HG03565 (cell line): Measurements from ENCODE around the gene CHST11.
"Not testable (repeated sequence)": the region's sequence is repeated elsewhere in the genome, so short reads cannot be mapped to it uniquely, and the experiment has no call there.

ENCODE experiments used
- ATAC-seq: cut with Tn5 transposase; IDR thresholded peaks from one replicate; pipeline ENCODE4 v1.9.1; 2021; ENCODE audit warnings: mild to moderate bottlenecking, moderate library complexity; ENCODE audit not compliant: unreplicated experiment

Gene CHST11

DNA sequence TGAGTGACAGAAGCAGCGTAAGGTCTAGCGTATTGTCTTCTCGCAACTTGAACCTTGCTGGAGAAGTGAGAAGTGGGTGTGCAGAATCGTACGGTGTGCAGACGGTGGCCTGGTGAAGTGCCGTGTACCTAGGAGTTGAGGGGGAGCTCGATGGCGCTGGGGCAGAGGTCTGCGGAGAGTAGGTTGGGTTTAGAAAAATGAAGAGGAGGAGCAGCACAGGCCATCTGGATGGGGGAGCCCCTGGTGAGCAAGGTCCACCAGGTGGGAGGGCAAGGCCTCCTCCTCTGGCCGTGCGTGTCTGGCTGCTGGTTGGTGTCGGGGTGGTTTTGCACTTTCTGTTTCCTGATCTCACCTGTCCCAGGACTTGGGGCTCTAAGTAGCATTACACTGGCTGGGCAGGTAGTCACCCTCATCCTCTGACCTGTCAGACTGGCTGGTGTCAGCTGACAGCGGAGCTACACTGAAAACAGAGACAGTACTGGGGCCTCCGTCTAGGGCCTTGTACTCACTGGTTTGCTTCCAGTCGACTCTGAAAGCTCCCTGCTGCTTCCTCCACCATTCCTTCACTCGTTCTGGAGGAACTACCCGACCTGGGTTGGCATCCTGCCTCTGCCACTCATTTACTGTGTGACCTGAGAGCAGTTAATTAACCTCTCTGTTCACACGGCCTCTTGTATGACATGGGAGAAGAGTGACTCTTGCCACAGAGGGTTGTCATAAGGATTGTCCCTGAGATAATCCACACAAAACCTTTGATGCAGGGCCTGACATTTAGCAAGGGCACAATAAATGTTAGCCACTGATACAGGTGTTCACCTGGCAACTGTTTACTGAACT is 273.1 kb downstream of the CHST11 start:
- no peak for ATAC-seq

DNA sequence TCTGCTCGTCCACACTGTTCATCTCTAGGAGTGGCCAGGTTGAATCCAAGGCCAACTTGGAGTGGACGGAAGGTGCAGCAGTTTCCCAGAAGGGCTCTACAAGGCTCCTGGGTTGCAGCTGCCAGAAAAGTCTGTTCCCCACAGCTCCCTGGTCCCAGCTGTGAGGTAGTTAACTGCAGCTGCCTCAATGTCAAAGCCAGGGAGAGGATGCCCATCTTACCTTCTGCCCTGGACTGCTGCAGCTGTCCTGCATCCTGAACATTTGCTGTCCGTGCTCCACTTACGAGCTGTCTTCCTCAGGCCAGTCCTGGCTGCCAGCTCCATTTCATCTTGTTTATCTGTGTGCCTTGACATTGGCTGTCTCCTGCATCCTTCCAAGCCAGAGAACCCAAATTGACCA is 274.0 kb downstream of the CHST11 start:
- no peak for ATAC-seq

DNA sequence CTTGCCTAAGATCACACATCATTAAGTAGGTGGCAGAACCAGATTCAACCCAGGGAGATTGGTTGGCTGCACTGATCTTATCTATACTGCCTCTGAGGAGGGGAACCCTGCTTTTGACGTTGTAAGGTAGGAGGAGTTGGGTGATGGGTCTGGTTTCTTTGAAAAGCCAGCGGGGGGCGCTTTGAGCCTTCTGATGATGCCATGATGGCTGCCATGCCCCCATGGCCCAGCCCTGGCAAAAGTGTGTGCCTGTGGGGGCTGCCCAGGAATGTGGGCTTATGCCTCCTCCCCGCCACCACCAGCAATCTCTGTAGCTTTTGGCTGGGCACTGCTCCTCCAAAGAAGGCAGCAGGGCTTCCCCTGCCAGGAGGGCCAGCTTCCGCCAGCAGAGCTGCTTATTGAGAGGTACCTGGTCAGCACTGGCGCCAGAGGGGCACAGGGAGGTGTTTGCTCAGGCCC is 277.0 kb downstream of the CHST11 start:
- ATAC-seq: no peak

DNA sequence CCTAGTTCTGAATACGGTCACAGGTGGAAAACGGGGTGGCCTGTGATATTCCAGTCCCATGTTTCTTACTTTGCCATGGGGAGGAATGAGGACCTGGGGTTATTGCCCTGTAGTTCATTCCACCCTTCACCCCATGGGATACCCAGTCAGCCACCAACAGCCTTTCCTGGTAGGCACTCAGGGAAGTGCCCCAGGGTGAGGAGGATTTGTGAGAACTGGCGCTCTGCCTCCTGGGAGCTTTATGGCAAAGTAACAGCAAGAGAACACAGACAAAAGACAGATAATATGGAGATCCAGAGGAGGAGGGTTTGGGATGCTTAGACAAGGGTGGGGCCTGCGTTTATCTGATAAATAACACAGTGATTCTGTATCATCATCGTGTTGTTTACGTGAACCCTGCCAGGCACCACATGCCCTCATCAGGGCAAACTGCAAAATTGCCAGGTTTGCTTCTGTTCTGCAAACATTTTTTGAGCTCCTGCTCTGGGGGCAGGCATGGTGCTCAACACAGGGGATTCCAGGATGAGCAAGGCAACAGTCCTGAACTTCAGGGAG is 277.9 kb downstream of the CHST11 start:
- ATAC-seq: no peak

DNA sequence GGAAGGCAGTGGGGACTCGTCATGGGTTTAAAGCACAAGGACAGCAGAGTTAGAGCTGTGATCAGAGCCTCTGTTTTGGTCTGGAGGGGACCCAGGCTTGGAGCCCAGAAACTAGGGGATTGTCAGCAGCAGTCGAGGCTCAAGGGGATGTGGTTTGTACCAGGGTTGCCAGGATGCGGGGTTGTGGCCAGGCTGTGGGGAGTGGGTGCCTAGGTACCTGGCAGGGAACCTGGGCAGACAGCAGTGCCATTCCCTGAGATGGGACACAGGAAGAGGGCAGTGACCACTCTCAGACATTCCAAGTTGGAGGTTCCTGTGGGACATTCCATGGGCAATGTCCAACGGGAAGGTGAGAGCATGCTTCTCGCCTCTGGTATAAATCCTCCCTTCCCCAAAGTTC is 279.1 kb downstream of the CHST11 start:
- ATAC-seq: no peak

DNA sequence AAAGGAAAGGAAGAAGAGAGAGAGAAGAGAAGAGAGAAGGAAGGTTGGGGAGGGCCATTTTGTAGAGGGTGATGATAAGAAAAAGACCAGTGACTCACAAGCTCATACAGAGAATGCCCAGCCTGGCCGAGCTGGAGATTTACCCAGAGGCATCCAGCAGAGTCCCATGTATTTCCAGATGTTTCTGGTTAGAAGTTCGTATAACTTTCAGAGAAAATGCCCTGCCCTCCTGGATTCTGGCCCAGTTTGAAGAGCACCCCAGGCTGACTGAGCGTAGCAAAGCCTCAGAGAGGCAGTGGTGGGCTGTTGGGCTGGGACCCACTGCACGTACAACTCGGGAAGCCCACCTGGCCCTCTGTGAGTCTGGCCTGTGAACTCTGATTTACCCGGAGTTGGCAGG is 279.6 kb downstream of the CHST11 start:
- ATAC-seq: no peak

DNA sequence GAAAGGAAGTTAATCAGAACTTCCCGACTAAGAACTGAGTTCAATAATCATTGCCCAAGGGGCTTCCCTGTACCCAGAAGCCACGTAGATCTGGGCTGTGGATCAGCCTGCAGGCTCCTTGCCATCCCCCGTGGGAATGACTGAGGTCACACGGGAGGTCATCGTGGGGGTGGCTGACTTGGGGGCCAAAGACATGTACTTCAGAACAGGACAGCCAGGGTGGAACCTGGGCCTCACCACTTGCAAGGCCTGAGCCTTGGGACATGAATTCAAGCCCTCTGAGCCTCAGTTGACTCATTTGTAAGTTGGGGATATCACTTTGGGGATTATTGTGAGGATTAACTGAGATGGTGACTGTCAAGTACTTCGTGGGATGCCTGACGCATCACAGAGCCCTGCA is 280.4 kb downstream of the CHST11 start:
- no peak for ATAC-seq

DNA sequence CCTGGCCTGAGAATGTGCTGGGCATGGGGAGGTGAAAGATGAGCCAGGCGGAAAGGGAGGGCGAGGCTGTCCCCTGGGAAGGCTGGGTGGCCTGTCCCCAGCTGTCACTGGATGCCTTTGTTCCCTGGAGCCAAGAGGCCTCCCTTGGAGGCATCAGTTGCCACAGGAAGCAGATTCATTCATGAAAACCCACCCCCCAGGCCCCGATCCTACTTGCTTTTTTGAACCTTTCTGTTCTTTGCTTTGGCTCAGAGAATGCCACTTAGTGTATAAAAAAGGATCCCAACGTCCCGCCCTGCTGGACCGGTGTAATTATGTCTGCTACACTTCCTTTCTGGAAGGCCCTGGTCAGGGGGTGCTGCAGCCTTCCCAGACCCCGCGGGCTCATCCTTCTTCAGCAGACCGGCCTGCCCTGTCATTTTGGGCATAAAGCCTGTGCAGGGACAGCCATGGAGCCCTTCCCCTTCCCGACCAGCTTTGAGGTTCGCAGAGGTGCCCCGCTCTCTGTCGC is 281.1 kb downstream of the CHST11 start:
- no peak for ATAC-seq

DNA sequence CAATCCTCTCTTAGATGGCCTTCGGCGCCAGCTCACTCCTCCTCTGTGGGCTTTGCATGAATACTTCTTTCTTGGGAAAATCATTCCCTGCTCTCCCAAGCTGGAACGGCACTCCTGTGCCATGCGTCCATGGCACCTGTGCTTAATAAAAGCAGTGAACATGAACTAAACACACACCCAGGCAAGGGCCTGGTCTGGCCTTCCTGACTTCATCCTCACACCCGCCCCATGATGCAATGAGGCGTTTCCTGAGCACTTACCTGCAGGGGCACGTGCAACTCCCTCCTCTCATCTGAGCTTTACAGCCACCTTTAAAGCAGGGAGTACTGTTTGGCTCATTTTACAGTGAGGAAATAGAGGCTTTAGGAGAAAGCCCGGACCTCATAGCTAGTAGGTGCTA is 281.6 kb downstream of the CHST11 start:
- ATAC-seq: no peak

DNA sequence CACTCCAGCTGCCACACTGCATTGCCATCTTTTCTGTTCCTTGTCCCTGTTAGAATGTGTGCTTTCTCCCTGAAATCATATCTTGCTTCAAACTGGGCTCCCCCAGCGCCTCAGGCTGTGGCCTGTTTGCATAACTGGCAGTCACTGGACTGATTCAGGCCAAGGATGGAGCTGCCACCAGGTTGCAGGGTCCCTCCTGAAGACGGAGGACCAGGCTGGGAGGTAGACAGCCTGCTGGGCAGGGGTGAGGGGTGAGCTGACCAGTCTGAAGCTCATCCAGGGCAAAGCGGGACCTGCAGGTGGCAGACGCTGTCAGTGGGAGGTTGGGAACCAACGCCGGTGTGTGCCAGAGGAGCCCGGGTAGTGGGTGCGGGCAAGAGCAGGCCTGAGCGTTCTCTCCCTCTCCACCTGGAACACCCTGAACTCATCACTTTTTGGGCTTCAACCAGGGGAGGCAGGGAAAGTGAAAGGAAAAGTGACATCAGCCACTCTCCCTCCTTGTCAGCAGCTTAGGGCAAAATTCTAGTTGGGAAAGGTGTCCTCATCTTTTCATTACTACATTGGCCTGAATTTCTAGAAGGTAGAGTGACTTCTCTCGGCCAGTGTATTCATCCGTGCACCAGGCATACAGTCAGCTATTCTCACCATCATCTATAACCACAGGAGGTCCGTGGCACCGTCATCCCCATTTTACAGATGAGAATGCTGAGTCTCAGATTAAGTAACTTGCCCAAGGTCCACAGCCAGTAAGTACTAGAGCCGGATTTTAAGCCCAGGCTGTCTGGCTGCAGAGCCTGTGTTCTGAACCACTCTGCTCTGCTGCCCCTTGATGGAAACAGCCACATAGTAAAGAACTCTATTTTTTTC is 282.3 kb downstream of the CHST11 start:
- ATAC-seq: no peak

DNA sequence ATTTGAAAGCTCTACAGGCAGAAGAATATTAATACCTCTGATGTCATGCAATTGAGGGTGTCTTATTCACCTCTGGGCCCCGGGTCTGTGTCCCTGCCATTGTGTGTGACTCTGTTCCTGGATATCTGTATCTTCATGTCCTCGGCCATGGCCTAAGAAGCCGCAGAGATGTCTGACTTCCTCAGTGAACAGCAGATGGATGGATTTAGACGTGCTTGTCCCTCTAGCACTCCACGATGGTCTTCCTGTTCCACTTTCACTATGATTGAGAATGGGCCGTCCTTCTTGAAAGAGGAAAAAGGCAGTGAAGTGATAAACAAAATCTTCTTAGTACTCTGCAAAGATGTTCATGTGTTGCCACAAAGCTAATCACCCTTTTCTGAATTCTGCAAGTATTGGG is 283.9 kb downstream of the CHST11 start:
- peak; percentile 70 for ATAC-seq

DNA sequence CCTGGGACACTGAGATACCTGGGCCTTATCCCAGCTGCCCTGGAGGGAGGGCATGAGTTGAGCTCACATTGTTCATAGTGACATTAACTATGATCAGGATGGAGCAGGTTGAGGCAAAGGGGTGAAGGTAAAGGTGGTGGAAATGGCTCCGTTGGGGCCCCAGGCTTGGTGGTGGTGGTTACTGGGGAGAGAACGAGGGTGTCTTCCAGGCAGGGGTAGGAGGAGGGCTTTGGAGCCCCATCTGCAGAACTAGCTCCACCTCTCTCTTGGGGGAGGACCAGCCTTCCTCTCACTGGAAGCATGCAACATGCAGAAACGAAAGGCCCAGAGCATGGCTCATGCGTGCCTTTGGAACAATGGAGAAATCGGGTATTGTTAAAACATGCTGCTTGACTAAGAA is 284.3 kb downstream of the CHST11 start:
- ATAC-seq: peak; percentile 17

DNA sequence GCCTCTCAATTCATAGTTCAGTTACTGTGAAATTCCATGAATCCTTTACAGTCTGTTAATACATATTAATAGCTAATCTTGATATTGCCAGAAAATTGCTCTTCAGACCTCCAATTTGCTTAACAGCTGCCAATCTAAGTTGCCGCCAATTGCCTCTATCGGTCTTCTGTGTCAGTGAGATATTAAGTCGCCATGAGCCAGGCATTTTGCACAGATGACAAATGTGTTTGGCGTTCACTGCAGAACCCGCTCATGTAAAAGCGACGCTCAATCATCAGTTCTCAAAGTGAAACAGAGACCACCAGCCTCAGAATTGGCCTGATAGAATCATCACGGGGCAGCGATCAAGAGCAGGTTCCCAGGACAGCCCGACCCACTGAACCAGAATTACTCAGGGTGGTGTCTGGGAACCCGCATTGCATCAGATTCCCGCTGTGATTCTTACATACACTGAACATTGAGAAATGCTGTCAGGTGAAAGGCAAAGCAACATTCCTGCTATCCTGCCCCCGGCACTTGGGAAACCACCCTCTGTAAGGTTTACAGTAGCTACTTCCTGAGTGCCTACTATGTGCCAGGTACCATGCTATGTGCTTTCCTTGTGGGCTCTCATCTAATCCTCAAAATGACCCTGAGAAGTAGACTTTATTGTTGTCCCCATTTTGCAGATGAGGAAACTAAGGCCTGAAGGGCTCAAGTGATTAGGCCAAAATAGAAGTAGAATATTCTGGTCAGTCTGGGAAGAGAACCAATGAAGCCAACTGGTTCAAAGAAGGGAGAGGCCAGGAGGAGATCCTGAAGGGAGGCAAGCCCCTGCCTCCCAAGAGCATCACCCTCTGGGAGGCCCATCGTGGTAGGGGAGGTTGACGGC is 285.0 kb downstream of the CHST11 start:
- ATAC-seq: no peak

DNA sequence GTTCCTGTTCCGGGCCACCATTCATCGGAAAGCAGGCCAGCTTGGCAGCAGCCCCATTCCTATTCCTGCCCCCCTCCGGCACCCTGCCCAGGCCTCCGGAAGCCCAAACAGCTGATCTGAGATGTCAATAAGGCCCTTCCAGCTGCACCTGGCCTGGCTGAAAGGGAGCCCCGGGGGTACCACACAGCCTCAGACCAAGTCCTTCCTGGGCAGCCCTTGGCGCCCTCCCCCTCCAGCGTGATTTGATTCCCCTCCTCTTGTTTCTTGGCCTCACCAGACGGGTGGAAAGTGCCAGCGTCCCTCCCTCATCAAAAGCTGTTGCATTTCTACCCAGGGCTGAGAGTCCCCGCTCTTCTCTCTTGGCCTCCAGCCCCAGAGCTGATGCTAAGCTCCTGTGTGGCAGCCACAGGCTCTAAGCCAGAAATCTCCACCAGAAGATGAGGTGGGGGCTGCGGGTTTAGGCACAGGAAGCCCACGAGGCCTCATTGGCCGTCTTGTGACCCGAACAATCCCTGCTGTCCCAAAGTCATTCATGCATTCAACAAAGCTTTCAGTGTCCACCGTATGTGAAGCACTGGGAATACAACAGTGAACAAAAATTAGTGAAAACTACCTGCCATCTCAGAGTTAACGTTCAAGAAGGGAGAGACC is 285.9 kb downstream of the CHST11 start:
- no peak for ATAC-seq

DNA sequence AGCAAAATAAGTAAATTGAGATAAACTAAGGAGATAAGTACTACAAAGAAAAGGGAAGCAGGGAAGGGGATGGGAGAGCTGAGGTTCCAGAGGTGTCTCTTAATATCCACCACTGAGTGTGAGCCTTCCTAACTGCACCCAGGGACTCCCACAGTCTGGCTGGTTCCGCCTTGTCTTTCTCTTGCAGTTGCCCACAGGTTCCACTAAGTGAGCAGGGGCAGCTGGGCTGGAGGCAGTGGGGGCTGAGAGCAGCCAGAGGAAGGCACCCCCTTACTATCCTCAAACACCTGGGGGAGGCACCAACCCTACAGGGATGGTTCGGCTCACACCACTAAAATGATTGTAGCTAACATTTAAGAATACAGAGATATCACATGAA is 286.4 kb downstream of the CHST11 start:
- no peak for ATAC-seq

DNA sequence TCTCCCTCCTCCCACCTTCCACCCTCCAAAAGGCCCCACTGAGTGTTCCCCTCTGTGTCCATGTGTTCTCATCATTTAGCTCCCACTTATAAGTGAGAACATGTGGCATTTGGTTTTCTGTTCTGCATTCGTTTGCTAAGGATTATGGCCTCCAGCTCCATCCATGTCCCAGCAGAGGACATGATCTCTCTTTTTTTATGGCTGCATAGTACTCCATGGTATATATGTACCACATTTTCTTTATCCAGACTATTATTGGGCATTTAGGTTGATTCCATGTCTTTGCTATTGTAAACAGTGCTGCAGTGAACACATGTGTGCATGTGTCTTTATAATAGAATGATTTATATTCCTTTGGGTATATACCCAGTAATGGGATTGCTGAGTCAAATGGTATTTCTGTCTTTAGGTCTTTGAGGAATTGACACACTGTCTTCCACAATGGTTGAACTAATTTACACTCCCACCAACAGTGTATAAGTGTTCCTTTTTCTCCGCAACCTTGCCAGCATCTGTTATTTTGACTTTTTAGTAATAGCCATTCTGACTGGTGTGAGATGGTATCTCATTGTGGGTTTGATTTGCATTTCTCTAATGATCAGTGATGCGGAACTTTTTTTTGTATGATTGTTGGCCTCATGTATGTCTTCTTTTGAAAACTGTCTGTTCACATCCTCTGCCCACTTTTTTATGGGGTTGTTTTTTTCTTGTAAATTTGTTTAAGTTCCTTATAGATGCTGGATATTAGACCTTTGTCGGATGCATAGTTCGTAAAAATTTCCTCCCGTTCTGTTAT is 287.2 kb downstream of the CHST11 start:
- ATAC-seq: not testable (repeated sequence)

DNA sequence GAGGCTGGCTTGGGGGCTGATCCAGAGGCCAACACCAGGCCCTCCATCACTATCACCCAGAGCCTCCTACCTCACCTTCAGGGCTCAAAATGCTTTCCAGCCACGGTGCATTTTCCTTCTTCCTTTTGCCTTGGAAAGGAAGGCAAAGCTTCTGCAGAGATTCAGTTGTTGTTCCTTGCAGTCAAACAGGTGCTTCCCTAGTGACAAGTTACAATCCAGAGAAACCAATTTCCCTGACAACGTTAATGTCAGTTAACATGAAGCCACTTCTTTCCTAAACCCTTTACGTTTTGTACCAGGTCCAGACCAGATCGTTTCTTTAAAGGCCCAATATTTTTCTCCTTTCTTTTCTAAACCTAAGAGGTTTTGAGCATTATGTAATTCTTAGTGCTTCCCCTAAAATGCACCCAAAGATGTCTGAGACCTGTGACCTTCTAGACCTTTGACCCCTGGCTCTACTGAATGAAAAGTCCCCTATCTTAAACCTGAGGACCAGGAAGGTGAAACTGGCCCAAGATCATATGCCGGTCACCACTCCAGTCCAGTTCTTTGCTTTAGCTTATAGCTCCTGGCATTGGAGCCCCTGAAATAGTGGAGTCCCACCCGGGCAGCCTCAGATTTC is 289.8 kb downstream of the CHST11 start:
- no peak for ATAC-seq

DNA sequence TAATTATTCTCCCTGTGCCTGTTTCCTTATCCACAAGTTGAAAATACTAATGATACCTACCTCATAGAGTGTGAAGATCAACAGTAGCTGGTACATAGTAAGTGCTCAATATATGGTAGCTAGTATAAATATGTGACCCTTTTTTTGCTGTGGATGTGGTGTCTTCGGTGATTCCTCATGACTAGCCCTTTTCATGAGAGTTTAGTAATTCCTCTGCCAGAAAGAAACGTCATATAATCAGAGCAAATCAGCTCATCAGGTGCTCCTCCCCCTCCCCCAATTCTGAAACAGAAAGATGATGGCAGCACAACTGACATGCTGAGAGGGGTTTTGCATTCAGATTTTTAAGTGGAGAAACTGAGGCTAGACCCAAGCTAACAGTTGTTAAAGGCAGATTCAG is 290.6 kb downstream of the CHST11 start:
- no peak for ATAC-seq

DNA sequence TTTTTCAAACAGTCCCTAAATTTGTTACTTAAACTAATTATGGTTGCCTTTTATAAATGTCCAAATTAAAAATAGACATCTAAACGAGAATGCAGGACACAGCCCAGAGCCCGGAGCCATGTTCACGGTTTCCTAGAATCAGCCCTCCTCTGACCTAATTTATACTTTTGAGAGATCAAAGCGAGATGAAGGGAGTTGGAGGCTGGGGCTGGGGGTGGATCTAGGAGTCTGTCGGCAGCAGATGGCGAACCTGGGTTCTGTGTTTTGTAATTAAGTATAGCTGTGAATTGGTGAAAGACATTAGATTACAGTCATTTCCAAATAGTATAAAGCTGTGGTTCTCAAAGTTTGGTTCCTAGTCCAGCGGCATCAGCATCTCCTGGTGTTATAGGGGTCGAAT is 291.2 kb downstream of the CHST11 start:
- no peak for ATAC-seq
